Measurements from ENCODE around the gene NEUROG1.

DNA sequence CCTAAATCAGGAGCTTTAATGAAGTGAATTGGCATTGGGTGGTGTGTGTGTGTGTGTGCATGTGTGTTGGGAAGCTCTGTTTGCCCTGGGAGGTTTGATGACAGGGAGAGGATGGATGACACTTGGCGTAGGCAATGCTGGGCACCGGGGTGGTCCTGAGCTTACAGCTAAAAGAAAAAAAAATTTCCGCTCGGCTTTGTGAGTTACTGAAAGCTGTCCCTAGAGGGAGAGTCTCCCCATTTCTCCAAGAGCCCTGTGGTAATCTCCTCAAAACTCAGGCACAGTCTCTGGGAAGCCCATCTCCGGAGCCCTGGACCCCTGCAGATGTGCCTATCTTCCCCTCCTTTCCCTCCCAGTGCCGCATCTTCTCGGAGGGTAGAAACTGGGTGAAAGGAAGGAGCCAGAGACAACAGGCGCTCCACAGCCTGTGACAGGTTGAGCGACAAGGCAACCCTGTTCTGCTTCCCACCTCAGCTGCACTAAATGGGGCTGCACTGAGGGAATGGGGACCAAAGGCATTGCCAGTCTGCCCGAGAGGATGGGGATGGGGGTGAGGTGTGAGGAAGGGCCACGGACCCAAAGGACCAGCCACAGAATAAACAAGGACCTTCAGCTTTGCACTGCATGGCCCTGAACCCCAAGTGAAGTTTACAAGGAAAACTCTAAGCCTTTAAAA is 47.8 kb downstream of the NEUROG1 start:
- TF ChIP-seq, protein P1, sequence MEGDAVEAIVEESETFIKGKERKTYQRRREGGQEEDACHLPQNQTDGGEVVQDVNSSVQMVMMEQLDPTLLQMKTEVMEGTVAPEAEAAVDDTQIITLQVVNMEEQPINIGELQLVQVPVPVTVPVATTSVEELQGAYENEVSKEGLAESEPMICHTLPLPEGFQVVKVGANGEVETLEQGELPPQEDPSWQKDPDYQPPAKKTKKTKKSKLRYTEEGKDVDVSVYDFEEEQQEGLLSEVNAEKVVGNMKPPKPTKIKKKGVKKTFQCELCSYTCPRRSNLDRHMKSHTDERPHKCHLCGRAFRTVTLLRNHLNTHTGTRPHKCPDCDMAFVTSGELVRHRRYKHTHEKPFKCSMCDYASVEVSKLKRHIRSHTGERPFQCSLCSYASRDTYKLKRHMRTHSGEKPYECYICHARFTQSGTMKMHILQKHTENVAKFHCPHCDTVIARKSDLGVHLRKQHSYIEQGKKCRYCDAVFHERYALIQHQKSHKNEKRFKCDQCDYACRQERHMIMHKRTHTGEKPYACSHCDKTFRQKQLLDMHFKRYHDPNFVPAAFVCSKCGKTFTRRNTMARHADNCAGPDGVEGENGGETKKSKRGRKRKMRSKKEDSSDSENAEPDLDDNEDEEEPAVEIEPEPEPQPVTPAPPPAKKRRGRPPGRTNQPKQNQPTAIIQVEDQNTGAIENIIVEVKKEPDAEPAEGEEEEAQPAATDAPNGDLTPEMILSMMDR (IDR thresholded peaks at IDR 0.05), result no peak
- TF ChIP-seq POLR2A (IDR thresholded peaks at IDR 0.05), result no peak

Data from body of pancreas (tissue), 4 donors.